ENCODE results near the gene MYL11.
A peak's percentile ranks its signal among the peaks of the same experiment; 100 is the strongest.
"Not testable (repeated sequence)": the region's sequence is repeated elsewhere in the genome, so short reads cannot be mapped to it uniquely, and the experiment has no call there.

MYL11 gene

DNA sequence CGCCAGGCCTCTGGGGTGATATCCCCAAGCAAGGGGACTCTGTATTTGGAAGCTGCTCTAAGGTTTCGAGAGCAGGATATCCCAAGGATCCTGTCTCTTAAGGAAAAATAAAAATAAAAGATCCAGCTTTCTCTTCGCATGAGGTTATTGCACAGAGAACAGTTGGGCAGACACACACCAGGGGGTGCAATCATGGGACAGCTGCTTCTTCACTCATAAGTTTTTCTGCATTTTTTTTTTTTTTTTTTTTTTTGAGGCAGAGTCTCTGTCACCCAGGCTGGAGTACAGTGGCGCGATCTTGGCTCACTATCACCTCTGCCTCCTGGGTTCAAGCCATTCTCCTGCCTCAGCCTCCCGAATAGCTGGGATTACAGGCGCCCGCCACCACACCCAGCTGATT is 32.6 kb upstream of the MYL11 start:
- H2AK5ac ChIP-seq (ENCODE audit: low read depth, low read length) = peak overlapping the region; percentile 63
- WGBS, 2 donors (ENCODE audit: extremely low coverage in 2 of 2, insufficient read length in 2 of 2, insufficient replicate concordance in 1 of 2) = no CpG with 5 or more reads among the region's 8 CpGs
- DNase-seq (ENCODE audit: low spot score); H3K9me3 ChIP-seq (replicated peaks in 1 of 2; ENCODE audit: control insufficient read depth in 2 of 2, insufficient read depth in 1 of 2, low read depth in 1 of 2, low read length in 2 of 2); H2AFZ ChIP-seq (ENCODE audit: low read length); H3K36me3 ChIP-seq (replicated peaks in 1 of 2; ENCODE audit: control insufficient read depth in 2 of 2, insufficient read depth in 2 of 2, low read length in 2 of 2); H2BK12ac ChIP-seq (ENCODE audit: low read length); H3K18ac ChIP-seq (ENCODE audit: low read length); H4K8ac ChIP-seq (ENCODE audit: low read depth, low read length); H3K23ac ChIP-seq (ENCODE audit: low read depth, low read length, poor library complexity); H2BK120ac ChIP-seq (ENCODE audit: low read depth, low read length); H3K9ac ChIP-seq (ENCODE audit: low read depth, low read length, poor library complexity); H4K91ac ChIP-seq (ENCODE audit: low read depth, low read length, poor library complexity); H3K27me3 ChIP-seq (ENCODE audit: control insufficient read depth in 3 of 3, insufficient read depth in 3 of 3, low read depth in 1 of 3, low read length in 3 of 3); H2BK5ac ChIP-seq (ENCODE audit: low read length); H3K14ac ChIP-seq (ENCODE audit: low read length); H3K79me1 ChIP-seq (ENCODE audit: low read depth, low read length); H2BK15ac ChIP-seq (ENCODE audit: low read length); H3K4me3 ChIP-seq (ENCODE audit: low read length in 2 of 2); H3K4me1 ChIP-seq (ENCODE audit: control insufficient read depth in 2 of 2, insufficient read depth in 1 of 2, low read depth in 1 of 2, low read length in 2 of 2); H3K4me2 ChIP-seq (ENCODE audit: insufficient read depth, low read length, poor library complexity, severe bottlenecking); H3K27ac ChIP-seq (replicated peaks; ENCODE audit: low read length); H3K4ac ChIP-seq (ENCODE audit: low read length): not testable (repeated sequence)

DNA sequence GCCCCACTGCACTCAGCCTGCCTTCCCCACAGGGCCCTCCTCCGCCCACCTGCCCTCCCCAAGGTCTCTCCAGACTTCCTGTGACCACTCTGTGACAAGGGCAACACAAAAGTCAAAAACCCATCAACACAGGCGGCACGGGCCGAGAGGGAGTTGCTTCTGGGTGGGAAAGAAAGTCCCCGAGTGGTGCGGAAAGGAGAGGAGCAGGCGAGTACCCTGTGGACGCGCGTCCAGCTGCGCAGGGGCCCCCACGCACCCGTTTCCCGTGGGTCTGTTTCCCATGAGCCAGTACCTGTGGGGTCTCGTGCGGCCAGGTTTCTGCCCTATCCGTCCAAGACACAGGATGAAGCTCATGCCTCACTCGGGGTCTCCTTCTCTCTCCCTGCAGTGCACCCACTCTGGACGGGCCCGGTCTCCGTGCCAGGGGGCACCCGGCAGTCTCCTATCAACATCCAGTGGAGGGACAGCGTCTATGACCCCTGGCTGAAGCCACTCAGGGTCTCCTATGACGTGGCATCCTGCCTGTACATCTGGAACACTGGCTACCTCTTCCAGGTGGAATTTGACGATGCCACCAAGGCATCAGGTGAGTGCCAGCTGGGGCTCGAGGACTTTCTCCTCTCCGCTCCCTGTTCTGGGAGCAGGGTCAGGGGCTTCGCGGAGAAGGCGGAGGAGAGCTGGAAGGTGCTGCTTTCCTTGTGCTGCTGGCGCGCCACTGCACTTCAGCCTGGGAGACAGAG is 31.7 kb upstream of the MYL11 start:
- H2BK15ac ChIP-seq (ENCODE audit: low read length) = peak overlapping the region; percentile 26
- no peaks in the 10 kb centered on the region for H3K79me1 ChIP-seq (ENCODE audit: low read depth, low read length)
- no peak overlapping the region for H3K18ac ChIP-seq (ENCODE audit: low read length)
- no peak overlapping the region for H3K27ac ChIP-seq (replicated peaks; ENCODE audit: low read length)
- H3K4me1 ChIP-seq (ENCODE audit: control insufficient read depth in 2 of 2, insufficient read depth in 1 of 2, low read depth in 1 of 2, low read length in 2 of 2) = no peaks in the 10 kb centered on the region
- H2AK5ac ChIP-seq (ENCODE audit: low read depth, low read length) = peak overlapping the region; percentile 46
- H3K4me3 ChIP-seq (ENCODE audit: low read length in 2 of 2) = no peak overlapping the region
- H2BK12ac ChIP-seq (ENCODE audit: low read length) = peak overlapping the region; percentile 22
- H2AFZ ChIP-seq (ENCODE audit: low read length) = peak overlapping the region; percentile 40
- no peak overlapping the region for H3K4ac ChIP-seq (ENCODE audit: low read length)
- no peak overlapping the region for H4K91ac ChIP-seq (ENCODE audit: low read depth, low read length, poor library complexity)
- H3K23ac ChIP-seq (ENCODE audit: low read depth, low read length, poor library complexity) = peak overlapping the region; percentile 65
- H2BK5ac ChIP-seq (ENCODE audit: low read length) = no peak overlapping the region
- no CpG with 5 or more reads among the region's 32 CpGs for WGBS, 2 donors (ENCODE audit: extremely low coverage in 2 of 2, insufficient read length in 2 of 2, insufficient replicate concordance in 1 of 2)
- H3K36me3 ChIP-seq (replicated peaks in 1 of 2; ENCODE audit: control insufficient read depth in 2 of 2, insufficient read depth in 2 of 2, low read length in 2 of 2) = no peaks in the 10 kb centered on the region
- H3K27me3 ChIP-seq (ENCODE audit: control insufficient read depth in 3 of 3, insufficient read depth in 3 of 3, low read depth in 1 of 3, low read length in 3 of 3) = no peaks in the 10 kb centered on the region
- H3K9me3 ChIP-seq (replicated peaks in 1 of 2; ENCODE audit: control insufficient read depth in 2 of 2, insufficient read depth in 1 of 2, low read depth in 1 of 2, low read length in 2 of 2) = no peaks in the 10 kb centered on the region
- H3K14ac ChIP-seq (ENCODE audit: low read length) = no peak overlapping the region
- no peak overlapping the region for H3K4me2 ChIP-seq (ENCODE audit: insufficient read depth, low read length, poor library complexity, severe bottlenecking)
- DNase-seq (ENCODE audit: low spot score) = no peak
- peak overlapping the region; percentile 60 for H3K9ac ChIP-seq (ENCODE audit: low read depth, low read length, poor library complexity)
- no peak overlapping the region for H2BK120ac ChIP-seq (ENCODE audit: low read depth, low read length)
- H4K8ac ChIP-seq (ENCODE audit: low read depth, low read length) = no peak overlapping the region

DNA sequence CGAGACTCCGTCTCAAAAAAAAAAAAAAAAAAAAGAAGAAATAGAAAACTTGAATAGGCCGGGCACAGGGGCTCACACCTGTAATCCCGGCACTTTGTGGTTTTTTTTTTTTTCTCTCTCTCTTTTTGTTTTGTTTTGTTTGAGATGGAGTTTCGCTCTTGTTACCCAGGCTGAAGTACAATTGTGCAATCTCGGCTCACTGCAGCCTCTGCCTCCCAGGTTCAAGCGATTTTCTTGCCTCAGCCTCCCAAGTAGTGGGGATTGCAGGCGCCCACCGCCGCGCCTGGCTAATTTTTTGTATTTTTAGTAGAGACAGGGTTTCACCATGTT is 31.1 kb upstream of the MYL11 start:
- not testable (repeated sequence) for H2BK15ac ChIP-seq (ENCODE audit: low read length); H3K4ac ChIP-seq (ENCODE audit: low read length); H4K91ac ChIP-seq (ENCODE audit: low read depth, low read length, poor library complexity); H3K27ac ChIP-seq (replicated peaks; ENCODE audit: low read length); H3K36me3 ChIP-seq (replicated peaks in 1 of 2; ENCODE audit: control insufficient read depth in 2 of 2, insufficient read depth in 2 of 2, low read length in 2 of 2); H2AFZ ChIP-seq (ENCODE audit: low read length); DNase-seq (ENCODE audit: low spot score); H3K14ac ChIP-seq (ENCODE audit: low read length); H3K79me1 ChIP-seq (ENCODE audit: low read depth, low read length); H3K4me3 ChIP-seq (ENCODE audit: low read length in 2 of 2); H2BK5ac ChIP-seq (ENCODE audit: low read length); H3K4me2 ChIP-seq (ENCODE audit: insufficient read depth, low read length, poor library complexity, severe bottlenecking); H2BK120ac ChIP-seq (ENCODE audit: low read depth, low read length); H3K27me3 ChIP-seq (ENCODE audit: control insufficient read depth in 3 of 3, insufficient read depth in 3 of 3, low read depth in 1 of 3, low read length in 3 of 3); H3K23ac ChIP-seq (ENCODE audit: low read depth, low read length, poor library complexity); H2AK5ac ChIP-seq (ENCODE audit: low read depth, low read length); H3K18ac ChIP-seq (ENCODE audit: low read length); H3K4me1 ChIP-seq (ENCODE audit: control insufficient read depth in 2 of 2, insufficient read depth in 1 of 2, low read depth in 1 of 2, low read length in 2 of 2); H2BK12ac ChIP-seq (ENCODE audit: low read length); H3K9ac ChIP-seq (ENCODE audit: low read depth, low read length, poor library complexity); H3K9me3 ChIP-seq (replicated peaks in 1 of 2; ENCODE audit: control insufficient read depth in 2 of 2, insufficient read depth in 1 of 2, low read depth in 1 of 2, low read length in 2 of 2); H4K8ac ChIP-seq (ENCODE audit: low read depth, low read length)
- no CpG with 5 or more reads among the region's 11 CpGs for WGBS, 2 donors (ENCODE audit: extremely low coverage in 2 of 2, insufficient read length in 2 of 2, insufficient replicate concordance in 1 of 2)

DNA sequence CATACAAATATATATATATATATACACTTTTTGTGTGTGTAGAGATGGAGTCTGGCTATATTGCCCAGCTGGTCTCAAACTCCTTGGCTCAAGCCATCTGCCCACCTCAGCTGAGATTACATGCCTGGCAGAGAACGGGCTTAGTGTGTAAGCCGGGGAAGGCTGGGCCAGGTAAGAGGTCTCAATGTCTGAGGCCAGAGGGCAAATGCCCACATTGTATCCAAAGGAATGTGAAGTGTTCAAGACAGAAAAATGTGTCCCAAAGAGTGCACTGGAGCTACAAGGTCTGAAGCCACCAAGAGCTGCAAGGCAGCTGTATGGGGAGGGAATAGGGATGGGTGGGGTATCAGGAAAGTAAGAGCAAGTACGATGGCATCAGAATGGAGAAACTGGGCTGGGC is 28.3 kb upstream of the MYL11 start:
- Histone ChIP-seq H3K4ac (ENCODE audit: low read length) (no peak overlapping the region), H2BK15ac (ENCODE audit: low read length) (no peak overlapping the region), H2BK120ac (ENCODE audit: low read depth, low read length) (no peak overlapping the region), H3K27ac (replicated peaks; ENCODE audit: low read length) (no peak overlapping the region), H3K9ac (ENCODE audit: low read depth, low read length, poor library complexity) (no peak overlapping the region), H2AFZ (ENCODE audit: low read length) (no peak overlapping the region), H3K36me3 (replicated peaks in 1 of 2; ENCODE audit: control insufficient read depth in 2 of 2, insufficient read depth in 2 of 2, low read length in 2 of 2) (peaks cover 10 to 13% of the 10 kb centered on the region in 2 donors), H2BK5ac (ENCODE audit: low read length) (no peak overlapping the region), H3K9me3 (replicated peaks in 1 of 2; ENCODE audit: control insufficient read depth in 2 of 2, insufficient read depth in 1 of 2, low read depth in 1 of 2, low read length in 2 of 2) (no peaks in the 10 kb centered on the region), H3K14ac (ENCODE audit: low read length) (no peak overlapping the region), H2BK12ac (ENCODE audit: low read length) (no peak overlapping the region), H4K8ac (ENCODE audit: low read depth, low read length) (no peak overlapping the region), H4K91ac (ENCODE audit: low read depth, low read length, poor library complexity) (no peak overlapping the region), H3K18ac (ENCODE audit: low read length) (no peak overlapping the region), H3K4me1 (ENCODE audit: control insufficient read depth in 2 of 2, insufficient read depth in 1 of 2, low read depth in 1 of 2, low read length in 2 of 2) (no peaks in the 10 kb centered on the region), H2AK5ac (ENCODE audit: low read depth, low read length) (no peak overlapping the region), H3K4me3 (ENCODE audit: low read length in 2 of 2) (no peak overlapping the region), H3K23ac (ENCODE audit: low read depth, low read length, poor library complexity) (no peak overlapping the region), H3K4me2 (ENCODE audit: insufficient read depth, low read length, poor library complexity, severe bottlenecking) (no peak overlapping the region), H3K79me1 (ENCODE audit: low read depth, low read length) (no peaks in the 10 kb centered on the region), H3K27me3 (ENCODE audit: control insufficient read depth in 3 of 3, insufficient read depth in 3 of 3, low read depth in 1 of 3, low read length in 3 of 3) (no peaks in the 10 kb centered on the region)
- whole genome bisulfite sequencing, 2 donors (ENCODE audit: extremely low coverage in 2 of 2, insufficient read length in 2 of 2, insufficient replicate concordance in 1 of 2) = no CpG with 5 or more reads among the region's 3 CpGs
- DNase-seq (ENCODE audit: low spot score) = no peak

Measured in neuronal stem cell (in vitro differentiated cells).